22Rv1 (cell line): ENCODE measurements around the gene PRAC1.

ENCODE experiments used
- H3K27ac ChIP-seq: fragments of 450-650 bp; 2 replicates; pipeline ENCODE4 v1.5.1; 2017
- ZFX ChIP-seq: fragments of 450-650 bp; IDR thresholded peaks from 2 replicates; pipeline ENCODE4 v1.6.1; 2017; ENCODE audit warnings: antibody characterized with exemption, borderline replicate concordance
- TF ChIP-seq, protein P1 (sequence below): fragments of 450-650 bp; IDR thresholded peaks from 2 replicates; pipeline ENCODE4 v1.5.1; 2017; ENCODE audit warnings: mild to moderate bottlenecking

Gene PRAC1

DNA sequence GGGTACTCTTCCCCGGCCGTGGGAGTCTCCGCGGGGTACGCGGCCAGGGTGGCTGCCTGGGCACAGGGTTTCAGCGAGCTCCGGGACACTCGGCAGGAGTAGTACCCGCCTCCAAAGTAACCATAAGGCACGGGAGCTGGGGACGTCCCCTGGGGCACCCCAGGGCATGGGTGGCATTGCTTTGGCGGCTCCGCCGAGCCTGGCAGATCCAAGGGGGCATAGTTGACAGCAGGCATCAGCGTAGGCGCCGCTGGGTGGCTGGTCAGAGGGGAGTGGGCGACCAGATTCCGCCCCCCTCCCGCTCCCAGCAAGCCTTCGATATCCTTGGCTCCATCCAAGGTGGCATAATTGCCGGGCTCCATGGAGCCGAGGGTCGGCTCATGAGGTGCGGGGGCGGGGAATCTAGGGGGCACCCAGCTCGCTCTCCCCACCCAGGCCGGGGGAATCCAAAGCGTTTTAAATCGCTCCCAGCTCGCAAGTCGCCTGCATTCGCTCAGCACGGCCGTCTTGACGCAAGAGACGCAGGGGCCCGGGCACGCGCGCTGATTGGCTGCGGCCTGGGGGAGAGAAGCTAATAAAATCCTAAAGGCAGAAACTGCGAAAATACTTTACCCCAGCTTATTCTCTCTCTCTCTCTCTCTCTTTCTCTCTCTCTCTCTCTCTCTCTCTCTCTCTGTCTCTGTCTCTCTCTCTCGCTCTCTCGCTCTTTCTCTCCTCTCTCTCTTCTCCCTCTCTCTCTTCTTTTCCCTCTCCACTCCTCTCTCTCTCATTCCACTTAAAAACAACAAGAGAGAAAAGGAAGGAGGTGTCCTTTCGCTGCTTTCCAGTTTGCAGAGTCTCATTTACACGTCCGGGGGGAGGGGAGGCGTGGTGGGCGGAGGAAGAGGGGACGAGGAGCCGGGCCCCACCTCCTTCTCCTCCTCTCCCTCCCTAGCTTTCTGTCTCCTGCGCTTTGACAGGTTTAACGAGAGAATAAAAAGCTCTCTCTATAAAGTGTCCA, 6.2 kb upstream of the PRAC1 start, which contains the start of gene HOXB13:
TSS of gene HOXB13 (minus strand) at position 519 of the 1,000 bp plus-strand sequence. CDS start at position 362, 157 bp downstream.
- peak within 1 kb of the TSS; percentile 100 for H3K27ac ChIP-seq
- no peak for TF ChIP-seq ZFX
- TF ChIP-seq, protein P1, sequence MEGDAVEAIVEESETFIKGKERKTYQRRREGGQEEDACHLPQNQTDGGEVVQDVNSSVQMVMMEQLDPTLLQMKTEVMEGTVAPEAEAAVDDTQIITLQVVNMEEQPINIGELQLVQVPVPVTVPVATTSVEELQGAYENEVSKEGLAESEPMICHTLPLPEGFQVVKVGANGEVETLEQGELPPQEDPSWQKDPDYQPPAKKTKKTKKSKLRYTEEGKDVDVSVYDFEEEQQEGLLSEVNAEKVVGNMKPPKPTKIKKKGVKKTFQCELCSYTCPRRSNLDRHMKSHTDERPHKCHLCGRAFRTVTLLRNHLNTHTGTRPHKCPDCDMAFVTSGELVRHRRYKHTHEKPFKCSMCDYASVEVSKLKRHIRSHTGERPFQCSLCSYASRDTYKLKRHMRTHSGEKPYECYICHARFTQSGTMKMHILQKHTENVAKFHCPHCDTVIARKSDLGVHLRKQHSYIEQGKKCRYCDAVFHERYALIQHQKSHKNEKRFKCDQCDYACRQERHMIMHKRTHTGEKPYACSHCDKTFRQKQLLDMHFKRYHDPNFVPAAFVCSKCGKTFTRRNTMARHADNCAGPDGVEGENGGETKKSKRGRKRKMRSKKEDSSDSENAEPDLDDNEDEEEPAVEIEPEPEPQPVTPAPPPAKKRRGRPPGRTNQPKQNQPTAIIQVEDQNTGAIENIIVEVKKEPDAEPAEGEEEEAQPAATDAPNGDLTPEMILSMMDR, result no peak

DNA sequence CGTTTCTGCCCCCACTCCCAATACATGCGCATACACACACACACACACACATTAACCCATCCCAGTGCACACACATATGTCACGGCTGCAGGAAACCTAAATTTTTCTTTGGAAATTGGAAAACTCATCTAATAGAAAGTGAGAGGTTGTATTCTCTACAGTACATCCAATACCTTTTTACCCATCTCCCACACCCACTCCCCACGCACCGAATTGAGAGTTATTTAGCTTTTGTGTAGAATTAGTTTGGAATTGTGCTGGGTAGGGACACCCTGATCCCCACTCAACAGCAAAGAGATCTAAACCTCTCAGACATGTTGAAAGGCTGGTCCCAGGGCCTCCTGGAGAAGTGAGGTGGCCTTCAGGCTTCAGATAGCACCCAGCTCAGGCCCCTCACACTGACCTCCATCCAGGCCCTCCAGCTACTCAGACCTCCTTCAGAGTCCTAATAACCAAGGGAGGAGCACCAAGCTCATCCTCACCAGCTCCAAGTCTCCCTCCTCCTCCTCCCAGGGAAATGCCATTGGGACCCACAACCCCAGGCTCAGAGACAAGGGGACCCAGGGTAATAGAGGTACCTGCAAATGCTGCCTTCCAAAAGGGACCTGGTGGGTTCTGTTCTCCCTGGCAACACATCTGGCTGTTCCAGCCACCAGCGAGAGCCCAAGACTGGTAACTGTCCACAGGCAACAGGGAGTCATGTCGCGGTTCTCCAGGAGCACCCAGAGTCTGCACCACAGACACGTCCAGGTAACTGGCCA, 5.3 kb upstream of the PRAC1 start:
- peak overlapping the region; percentile 100 for H3K27ac ChIP-seq

DNA sequence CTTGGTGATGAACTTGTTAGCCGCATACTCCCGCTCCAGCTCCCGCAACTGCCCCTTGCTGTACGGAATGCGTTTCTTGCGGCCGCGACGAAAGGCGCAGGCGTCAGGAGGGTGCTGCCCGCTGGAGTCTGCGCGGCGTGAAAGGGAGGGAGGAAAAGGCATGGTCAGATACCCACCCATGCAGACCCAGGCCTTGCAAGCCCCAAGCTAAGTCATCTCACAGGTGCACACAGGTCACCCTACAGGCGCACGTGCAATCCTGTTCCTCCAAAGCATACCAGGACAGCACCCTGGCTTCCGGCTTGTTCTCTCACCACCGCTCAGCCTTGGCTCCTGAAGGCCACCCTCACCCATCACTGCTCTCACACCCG, 4.6 kb upstream of the PRAC1 start:
- no peak for TF ChIP-seq ZFX
- TF ChIP-seq, protein P1, result no peak
- H3K27ac ChIP-seq, result peak overlapping the region; percentile 100

More for the DNA sequence above, 5.3 kb upstream of the PRAC1 start:
- TF ChIP-seq, protein P1, result no peak
- TF ChIP-seq ZFX, result no peak

DNA sequence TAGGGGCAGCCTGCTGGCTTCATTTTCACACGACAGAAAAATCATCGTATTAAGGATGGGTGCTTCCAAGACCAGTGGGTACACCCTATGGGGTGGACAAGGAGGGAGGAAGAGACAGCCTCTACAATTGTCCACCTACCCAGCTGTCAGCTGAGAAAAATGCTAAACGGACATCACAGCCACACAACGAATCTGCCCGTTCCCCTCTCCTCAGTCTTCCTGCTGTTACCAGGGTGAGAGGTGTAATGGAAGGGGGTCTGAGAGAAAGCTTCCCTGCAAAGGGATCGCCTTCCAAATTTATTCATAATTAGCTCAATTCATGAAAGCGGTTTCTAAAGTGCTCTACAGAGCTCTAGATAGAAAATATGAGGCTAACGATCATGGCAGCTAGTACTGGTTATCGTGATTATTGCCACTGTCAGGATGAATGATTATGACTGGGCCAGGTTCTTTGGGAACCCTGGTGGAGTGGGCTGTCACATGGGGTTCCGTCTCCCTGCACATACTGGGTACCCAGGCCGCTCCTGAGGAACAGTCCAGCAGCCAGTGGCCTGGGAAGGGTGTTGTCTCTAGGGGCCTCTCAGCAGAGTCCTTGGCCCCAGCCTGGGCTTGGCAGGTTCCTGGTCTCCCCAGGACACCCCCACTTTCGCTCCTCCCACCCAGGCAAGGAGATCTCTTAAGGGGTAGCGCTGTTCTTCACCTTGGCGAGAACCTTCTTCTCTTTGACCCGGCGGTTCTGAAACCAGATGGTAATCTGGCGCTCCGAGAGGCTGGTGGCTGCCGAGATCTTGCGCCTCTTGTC, 4.0 kb upstream of the PRAC1 start:
- peak overlapping the region; percentile 100 for H3K27ac ChIP-seq
- no peak for TF ChIP-seq ZFX
- TF ChIP-seq, protein P1, result no peak

DNA sequence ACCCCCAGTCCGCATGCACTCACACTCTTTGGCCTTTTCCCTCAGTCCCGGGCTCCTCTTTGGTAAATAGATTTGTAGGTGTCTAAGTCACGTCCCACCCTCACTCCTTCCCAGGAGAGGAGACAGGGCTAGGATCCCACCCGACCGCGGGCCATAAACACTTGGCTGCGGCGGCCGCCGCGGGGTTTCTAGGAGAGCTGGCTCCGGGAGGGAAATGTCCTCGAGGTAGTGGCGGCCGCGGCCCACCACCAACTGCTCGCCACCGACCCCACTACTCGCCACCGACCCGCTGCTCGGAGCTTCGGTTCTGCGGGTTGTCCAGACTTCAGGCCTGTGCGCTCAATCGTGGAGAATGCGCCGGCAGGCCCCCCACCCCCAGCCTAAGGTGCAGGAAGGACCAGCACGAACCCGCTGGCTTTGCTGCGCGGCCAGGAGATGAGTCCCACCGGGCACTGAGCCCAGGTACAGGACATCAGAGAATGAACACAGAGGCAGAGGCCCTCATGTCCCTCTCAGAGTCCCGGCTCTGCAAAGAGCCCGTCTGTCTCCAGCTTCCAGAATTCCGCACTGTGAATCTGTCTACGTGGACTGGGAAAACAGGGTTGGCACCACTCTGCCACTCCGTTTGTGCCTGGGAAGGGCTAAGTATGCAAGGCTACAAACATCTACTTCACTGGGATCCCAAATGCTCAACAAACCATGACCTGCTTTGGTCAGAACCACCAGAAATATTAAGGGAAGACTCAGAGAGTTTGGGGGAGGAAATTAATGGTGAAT, 3.2 kb upstream of the PRAC1 start:
- TF ChIP-seq ZFX, result no peak
- TF ChIP-seq, protein P1, result no peak
- H3K27ac ChIP-seq, result peak overlapping the region; percentile 100

DNA sequence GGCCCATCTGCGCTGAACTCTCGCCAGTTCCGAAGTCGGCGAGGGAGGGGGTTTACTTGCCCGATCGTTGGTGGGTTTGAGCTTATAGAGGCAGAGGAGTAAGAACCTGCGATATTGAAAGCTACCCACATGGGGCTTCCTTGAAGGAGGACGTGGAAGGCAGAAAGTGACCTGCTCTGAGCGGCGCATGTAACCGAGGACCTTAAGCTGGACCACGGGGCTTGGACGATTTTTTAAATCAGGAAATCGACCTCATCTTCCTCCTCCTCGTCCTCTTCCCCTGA, 2.6 kb upstream of the PRAC1 start:
- H3K27ac ChIP-seq, result peak overlapping the region; percentile 100

More for the DNA sequence above, 2.6 kb upstream of the PRAC1 start:
- TF ChIP-seq ZFX, result no peak
- TF ChIP-seq, protein P1, result no peak
